OCI-LY7 (cell line): ENCODE results near the gene TUBA8. TPM values are rescaled to one million over a fixed set of nuclear protein-coding genes. Genes with fewer than 3 reads are reported as not detected.
"Not testable (repeated sequence)": the region's sequence is repeated elsewhere in the genome, so short reads cannot be mapped to it uniquely, and the experiment has no call there.

ENCODE experiments used
- BruUV-seq: library from RNA; stranded (reverse); fragments of 400-500 nt; replicated peaks from 2 replicates; lab custom pipeline; 2021; lab: Mats Ljungman, UMichigan
- CTCF ChIA-PET: fragments of 300-600 bp; sonication (Branson Sonifier 250); formaldehyde crosslinking; loops from one replicate; lab custom pipeline; 2022; ENCODE audit warnings: antibody characterized with exemption; ENCODE audit not compliant: unreplicated experiment; lab: Charles Lee
- POLR2A ChIA-PET: fragments of 300-600 bp; sonication (Branson Sonifier 250); formaldehyde crosslinking; loops from one replicate; lab custom pipeline; 2022; ENCODE audit warnings: antibody characterized with exemption; lab: Charles Lee
- DNase-seq: peaks from one replicate; pipeline ENCODE4 v3.0.0-alpha.2; 2015; ENCODE audit warnings: low spot score
- H2AFZ ChIP-seq: fragments of 200-600 bp; sonication (generic), shearing (Covaris generic); 2 replicates; pipeline ENCODE4 v1.6.1; 2014; ENCODE audit warnings: mild to moderate bottlenecking, antibody characterized with exemption, low read length, moderate library complexity
- H3K27ac ChIP-seq: fragments of 200-600 bp; sonication (generic); 2 replicates; pipeline ENCODE4 v1.5.1; 2014; ENCODE audit warnings: mixed run types, low read depth, mild to moderate bottlenecking, moderate library complexity, low read length, inconsistent platforms; ENCODE audit not compliant: poor library complexity, severe bottlenecking
- H3K36me3 ChIP-seq: fragments of 200-600 bp; sonication (generic); 2 replicates; pipeline ENCODE4 v1.6.1; 2014; ENCODE audit warnings: mild to moderate bottlenecking, antibody characterized with exemption, low read length, moderate library complexity, mixed read lengths; ENCODE audit not compliant: insufficient read depth
- H3K4me1 ChIP-seq: fragments of 200-600 bp; sonication (generic); 2 replicates; pipeline ENCODE4 v1.5.1; 2014; ENCODE audit warnings: mild to moderate bottlenecking, low read length; ENCODE audit not compliant: insufficient read depth, poor library complexity, severe bottlenecking
- H3K4me2 ChIP-seq: fragments of 200-600 bp; sonication (generic); 2 replicates; pipeline ENCODE4 v1.6.1; 2014; ENCODE audit warnings: mild to moderate bottlenecking, low read length
- H3K4me3 ChIP-seq: fragments of 200-600 bp; sonication (generic); 2 replicates; pipeline ENCODE4 v1.5.1; 2014; ENCODE audit warnings: mild to moderate bottlenecking, low read depth, low read length; ENCODE audit not compliant: poor library complexity, severe bottlenecking
- H3K79me2 ChIP-seq: fragments of 200-600 bp; sonication (generic); 2 replicates; pipeline ENCODE4 v1.6.1; 2016; ENCODE audit warnings: low read depth, mild to moderate bottlenecking, low read length, moderate library complexity, mixed read lengths; ENCODE audit not compliant: insufficient read depth
- H3K9me2 ChIP-seq: fragments of 200-600 bp; sonication (generic); 2 replicates; pipeline ENCODE4 v1.6.1; 2016; ENCODE audit warnings: mild to moderate bottlenecking, low read length, mixed read lengths; ENCODE audit not compliant: insufficient read depth
- H3K9me3 ChIP-seq: fragments of 200-600 bp; sonication (generic); 2 replicates; pipeline ENCODE4 v1.6.1; 2014; ENCODE audit warnings: mild to moderate bottlenecking, mixed run types, low read length, mixed read lengths
- H4K20me1 ChIP-seq: fragments of 200-600 bp; sonication (generic); 2 replicates; pipeline ENCODE4 v1.6.1; 2014; ENCODE audit warnings: mild to moderate bottlenecking, antibody characterized with exemption, low read length, moderate library complexity, mixed read lengths; ENCODE audit not compliant: insufficient read depth
- EZH2phosphoT487 ChIP-seq: fragments of 200-600 bp; sonication (generic); IDR thresholded peaks from 2 replicates; pipeline ENCODE4 v1.6.1; 2018; ENCODE audit warnings: low read depth, borderline replicate concordance, mild to moderate bottlenecking, mixed run types, antibody characterized with exemption, low read length, moderate library complexity, mixed read lengths
- intact Hi-C: fragments of 100-400 bp; cut with micrococcal nuclease; formaldehyde crosslinking; loops from one replicate; pipeline ENCODE4 v1.10.0; 2022; ENCODE audit not compliant: unreplicated experiment
- total RNA-seq, 2 experiments: library from RNA; depleted of rRNA in 1 of 2; stranded (reverse); fragments of >200 nt in 1 of 2; shearing (Covaris generic) in 1 of 2; gene quantifications; 2 replicates each; pipeline ENCODE4 v1.2.3, GENCODE V29; 2014 to 2022
- TF ChIP-seq, protein P1 (sequence below): fragments of 200-600 bp; sonication (generic); conservative IDR thresholded peaks from 2 replicates; pipeline ENCODE4 v1.5.1; 2014; ENCODE audit warnings: mild to moderate bottlenecking, antibody characterized with exemption, low read length, moderate library complexity, mixed read lengths

The TUBA8 gene
- total RNA-seq, 2 experiments from 2014 or later: 1.9 to 2.0 TPM

DNA sequence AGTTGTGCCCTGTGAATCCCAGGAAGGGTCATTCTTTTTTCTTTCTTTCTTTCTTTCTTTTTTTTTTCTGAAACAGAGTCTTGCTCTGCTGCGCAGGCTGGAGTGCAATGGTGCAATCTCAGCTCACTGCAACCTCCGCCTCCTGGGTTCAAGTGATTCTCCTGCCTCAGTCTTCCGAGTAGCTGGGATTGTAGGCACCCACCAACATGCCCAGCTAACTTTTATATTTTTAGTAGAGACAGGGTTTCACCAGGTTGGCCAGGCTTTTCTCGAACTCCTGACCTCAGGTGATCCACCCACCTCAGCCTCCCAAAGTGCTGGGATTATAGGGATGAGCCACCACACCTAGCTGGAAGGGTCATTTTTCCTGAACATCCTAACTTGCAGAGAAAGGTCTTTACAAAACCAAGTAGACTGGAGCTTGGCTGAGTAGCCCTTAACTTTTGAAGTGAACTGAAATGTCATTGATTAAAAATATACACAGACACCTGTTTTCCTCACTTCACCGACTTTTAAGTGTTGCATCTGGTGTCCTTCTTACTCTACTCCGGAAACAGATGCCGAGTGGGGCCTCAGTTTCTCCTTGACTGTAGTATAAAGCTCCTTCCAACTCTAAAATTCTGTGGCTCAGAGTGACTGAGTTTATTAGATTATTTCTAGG lies 39.2 kb upstream of the TUBA8 start:
- Histone ChIP-seq H3K4me2 (peak overlapping the region; percentile 84), H3K4me3 (peak overlapping the region; percentile 57), H3K27ac (peak overlapping the region; percentile 99), H3K4me1 (peaks cover 99% of the 10 kb centered on the region), H3K79me2 (peaks cover 37% of the 10 kb centered on the region; the same call in 1 of the 2 replicates)
- TF ChIP-seq, protein P1, sequence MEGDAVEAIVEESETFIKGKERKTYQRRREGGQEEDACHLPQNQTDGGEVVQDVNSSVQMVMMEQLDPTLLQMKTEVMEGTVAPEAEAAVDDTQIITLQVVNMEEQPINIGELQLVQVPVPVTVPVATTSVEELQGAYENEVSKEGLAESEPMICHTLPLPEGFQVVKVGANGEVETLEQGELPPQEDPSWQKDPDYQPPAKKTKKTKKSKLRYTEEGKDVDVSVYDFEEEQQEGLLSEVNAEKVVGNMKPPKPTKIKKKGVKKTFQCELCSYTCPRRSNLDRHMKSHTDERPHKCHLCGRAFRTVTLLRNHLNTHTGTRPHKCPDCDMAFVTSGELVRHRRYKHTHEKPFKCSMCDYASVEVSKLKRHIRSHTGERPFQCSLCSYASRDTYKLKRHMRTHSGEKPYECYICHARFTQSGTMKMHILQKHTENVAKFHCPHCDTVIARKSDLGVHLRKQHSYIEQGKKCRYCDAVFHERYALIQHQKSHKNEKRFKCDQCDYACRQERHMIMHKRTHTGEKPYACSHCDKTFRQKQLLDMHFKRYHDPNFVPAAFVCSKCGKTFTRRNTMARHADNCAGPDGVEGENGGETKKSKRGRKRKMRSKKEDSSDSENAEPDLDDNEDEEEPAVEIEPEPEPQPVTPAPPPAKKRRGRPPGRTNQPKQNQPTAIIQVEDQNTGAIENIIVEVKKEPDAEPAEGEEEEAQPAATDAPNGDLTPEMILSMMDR: peak; percentile 55; the same call in 1 of the 2 replicates
- H4K20me1 ChIP-seq, H3K36me3 ChIP-seq, H3K9me3 ChIP-seq, BruUV-seq, H2AFZ ChIP-seq, H3K9me2 ChIP-seq: not testable (repeated sequence)
- POLR2A ChIA-PET: interaction anchor here (0.6 to 3.0 kb wide), 8 partner anchors 13 to 292 kb away, joined by 3 to 14 read pairs (median 7); no protein-coding TSS in a partner anchor
- intact Hi-C loops: loop anchor here (1.0 kb wide), 1 partner anchor 70 kb away; no protein-coding TSS in a partner anchor
- DNase-seq: peak; percentile 91
- CTCF ChIA-PET: interaction anchor here (1.0 to 2.3 kb wide), 3 partner anchors 14 to 241 kb away, joined by 3 to 15 read pairs (median 5); no protein-coding TSS in a partner anchor

DNA sequence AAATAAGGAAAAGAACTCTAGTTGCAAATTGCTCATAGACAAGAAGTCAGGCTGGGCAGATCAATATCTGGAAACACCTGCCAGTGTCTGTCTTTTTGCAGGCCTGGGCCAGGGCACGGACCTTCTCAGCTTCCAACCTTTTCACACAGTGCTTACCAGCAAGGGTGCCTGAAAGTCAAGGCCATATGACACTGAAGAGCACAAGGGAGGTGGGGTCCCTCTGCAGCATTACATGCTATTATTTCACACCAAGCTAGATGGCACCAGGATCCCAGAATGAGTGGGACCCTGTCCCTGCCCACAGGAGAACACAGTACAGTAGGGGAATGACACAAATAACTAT lies 38.7 kb upstream of the TUBA8 start:
- Histone ChIP-seq H3K27ac (peak overlapping the region; percentile 99), H3K36me3 (no peaks in the 10 kb centered on the region)
- no TSS peak for BruUV-seq

More for the DNA sequence above, 38.7 kb upstream of the TUBA8 start:
- H3K9me3 ChIP-seq: no peaks in the 10 kb centered on the region
- peak overlapping the region; percentile 57 for H3K4me3 ChIP-seq
- intact Hi-C loops: loop anchor here (1.0 kb wide), 1 partner anchor 71 kb away; no protein-coding TSS in a partner anchor
- peak; percentile 79 for DNase-seq
- H3K4me1 ChIP-seq: peaks cover 99% of the 10 kb centered on the region
- peaks cover 42% of the 10 kb centered on the region; the same call in 1 of the 2 replicates for H3K79me2 ChIP-seq
- H3K9me2 ChIP-seq: no peaks in the 10 kb centered on the region
- no peak for TF ChIP-seq EZH2phosphoT487
- TF ChIP-seq, protein P1: peak; percentile 58
- ChIA-PET POLR2A (interaction anchor here (0.9 to 3.0 kb wide), 8 partner anchors 13 to 292 kb away, joined by 3 to 14 read pairs (median 7); no protein-coding TSS in a partner anchor), CTCF (interaction anchor here (1.0 to 2.3 kb wide), 3 partner anchors 15 to 241 kb away, joined by 3 to 15 read pairs (median 5); no protein-coding TSS in a partner anchor)
- H2AFZ ChIP-seq: 0 out of 2 replicates have a peak overlapping the region, but pooled peaks have one; percentile 4
- no peaks in the 10 kb centered on the region for H4K20me1 ChIP-seq
- H3K4me2 ChIP-seq: peak overlapping the region; percentile 84
